ENCODE data around the gene LTB4R2. TPM values are rescaled to one million over a fixed set of nuclear protein-coding genes. Genes with fewer than 3 reads are reported as not detected.

The LTB4R2 gene
- total and polyA plus RNA-seq, 2 experiments from 2014 or later: 0.40 to 12.6 TPM

GRCh38 chr14:24329073-24329663, 19.2 kb downstream of the LTB4R2 start (continued):
- no peak for TF ChIP-seq ZNF462 (CRISPR knock-in tag; IDR thresholded peaks at IDR 0.05)
- TF ChIP-seq ZNF114 (CRISPR knock-in tag; IDR thresholded peaks at IDR 0.05): no peak
- TF ChIP-seq STAT1 (IDR thresholded peaks at IDR 0.05; ENCODE audit: unreplicated experiment): no peak

DNA sequence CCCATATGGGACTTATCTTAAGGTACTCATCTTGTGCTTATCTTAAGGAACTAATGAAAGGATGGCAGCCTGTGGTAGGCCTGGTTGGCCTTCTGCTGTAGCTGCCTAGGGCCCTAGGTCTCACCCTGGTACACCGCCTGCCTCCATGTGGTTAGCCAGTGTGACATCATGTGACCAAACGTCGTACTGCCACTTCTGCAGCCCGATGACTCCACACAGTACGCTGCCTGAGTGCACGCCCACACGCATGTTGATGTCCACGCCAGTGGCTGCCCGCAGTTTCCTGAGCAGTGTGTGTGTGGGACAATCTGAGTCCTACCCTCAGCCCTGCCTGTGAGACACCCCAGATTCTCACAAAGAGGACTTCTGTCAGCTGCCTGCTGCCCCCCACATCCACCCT, 19.8 kb downstream of the LTB4R2 start:
- Mint-ChIP-seq H3K4me3 (no peak overlapping the region), H3K27ac (no peak overlapping the region), H3K27me3 (ENCODE audit: insufficient read depth, low read depth, poor library complexity) (peaks cover 52% of the 10 kb centered on the region), H3K9me3 (no peaks in the 10 kb centered on the region; the same call in 2 of the 3 replicates), H3K36me3 (ENCODE audit: low read depth) (no peaks in the 10 kb centered on the region; the same call in 2 of the 3 replicates), H3K4me1 (peaks cover 9% of the 10 kb centered on the region)
- Histone ChIP-seq H3K4me1 (ENCODE audit: insufficient read depth) (peaks cover 12% of the 10 kb centered on the region; the same call in 1 of the 2 replicates), H3K4me3 (no peak overlapping the region), H3K9me2 (ENCODE audit: insufficient read depth) (no peaks in the 10 kb centered on the region), H3K27me3 (ENCODE audit: insufficient read depth) (peaks cover 58% of the 10 kb centered on the region), H2AFZ (no peak overlapping the region), H4K20me1 (replicated peaks; ENCODE audit: insufficient read depth) (no peaks in the 10 kb centered on the region; the same call in 1 of the 2 replicates), H3F3A (replicated peaks; ENCODE audit: low read depth) (0 out of 2 replicates have a peak, but pooled peaks cover 8% of the 10 kb centered on the region), H3K36me3 (ENCODE audit: insufficient read depth) (no peaks in the 10 kb centered on the region), H3K79me2 (replicated peaks; ENCODE audit: insufficient read depth) (no peaks in the 10 kb centered on the region), H3K4me2 (no peak overlapping the region), H3K27ac (ENCODE audit: low read depth) (no peak overlapping the region)
- DNase-seq (ENCODE audit: low spot score) (no peak), ATAC-seq (no peak)
- TF ChIP-seq JUNB (IDR thresholded peaks at IDR 0.05; ENCODE audit: unreplicated experiment) (no peak), STAT1 (IDR thresholded peaks at IDR 0.05; ENCODE audit: unreplicated experiment) (no peak), EZH2phosphoT487 (IDR thresholded peaks at IDR 0.05; ENCODE audit: unreplicated experiment) (no peak), ZNF331 (CRISPR knock-in tag; IDR thresholded peaks at IDR 0.05; ENCODE audit: low read depth) (no peak), POLR2AphosphoS5 (IDR thresholded peaks at IDR 0.05; ENCODE audit: low read depth) (no peak), CREB1 (CRISPR knock-in tag; IDR thresholded peaks at IDR 0.05; ENCODE audit: low read depth) (no peak)
- TF ChIP-seq, protein P1, sequence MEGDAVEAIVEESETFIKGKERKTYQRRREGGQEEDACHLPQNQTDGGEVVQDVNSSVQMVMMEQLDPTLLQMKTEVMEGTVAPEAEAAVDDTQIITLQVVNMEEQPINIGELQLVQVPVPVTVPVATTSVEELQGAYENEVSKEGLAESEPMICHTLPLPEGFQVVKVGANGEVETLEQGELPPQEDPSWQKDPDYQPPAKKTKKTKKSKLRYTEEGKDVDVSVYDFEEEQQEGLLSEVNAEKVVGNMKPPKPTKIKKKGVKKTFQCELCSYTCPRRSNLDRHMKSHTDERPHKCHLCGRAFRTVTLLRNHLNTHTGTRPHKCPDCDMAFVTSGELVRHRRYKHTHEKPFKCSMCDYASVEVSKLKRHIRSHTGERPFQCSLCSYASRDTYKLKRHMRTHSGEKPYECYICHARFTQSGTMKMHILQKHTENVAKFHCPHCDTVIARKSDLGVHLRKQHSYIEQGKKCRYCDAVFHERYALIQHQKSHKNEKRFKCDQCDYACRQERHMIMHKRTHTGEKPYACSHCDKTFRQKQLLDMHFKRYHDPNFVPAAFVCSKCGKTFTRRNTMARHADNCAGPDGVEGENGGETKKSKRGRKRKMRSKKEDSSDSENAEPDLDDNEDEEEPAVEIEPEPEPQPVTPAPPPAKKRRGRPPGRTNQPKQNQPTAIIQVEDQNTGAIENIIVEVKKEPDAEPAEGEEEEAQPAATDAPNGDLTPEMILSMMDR (conservative IDR thresholded peaks at IDR 0.05; ENCODE audit: low read depth in 2 of 2): no peak

Data from GM23338 (cell line).